A673 (cell line): ENCODE results near the gene CAP2. TPM values are rescaled to one million over a fixed set of nuclear protein-coding genes. Genes with fewer than 3 reads are reported as not detected.

Source experiments
- BruUV-seq: library from RNA; stranded (reverse); fragments of 400-500 nt; replicated peaks from 2 replicates; lab custom pipeline; 2021; lab: Mats Ljungman, UMichigan
- CTCF ChIA-PET: fragments of 300-600 bp; sonication (Branson Sonifier 250); formaldehyde crosslinking; loops from one replicate; lab custom pipeline; 2022; ENCODE audit warnings: antibody characterized with exemption; lab: Charles Lee
- POLR2A ChIA-PET: fragments of 300-600 bp; sonication (Branson Sonifier 250); formaldehyde crosslinking; loops from one replicate; lab custom pipeline; 2022; ENCODE audit warnings: antibody characterized with exemption; ENCODE audit not compliant: low non-redundant PET; lab: Charles Lee
- DNase-seq: peaks from one replicate; pipeline ENCODE4 v3.0.0-alpha.2; 2015; ENCODE audit warnings: low spot score
- H3K27ac ChIP-seq: fragments of 200-600 bp; sonication (generic); 2 replicates; pipeline ENCODE4 v1.5.1; 2016; ENCODE audit warnings: mixed run types, low read depth, mild to moderate bottlenecking, mixed read lengths, antibody characterized with exemption, low read length; ENCODE audit not compliant: poor library complexity, severe bottlenecking
- H3K27me3 ChIP-seq: fragments of 200-600 bp; sonication (generic); replicated peaks from 2 replicates; pipeline ENCODE4 v1.6.1; 2017; ENCODE audit warnings: mixed run types, low read depth, mild to moderate bottlenecking, mixed read lengths, antibody characterized with exemption, low read length; ENCODE audit not compliant: insufficient read depth, poor library complexity
- H3K36me3 ChIP-seq: fragments of 200-600 bp; sonication (generic); 2 replicates; pipeline ENCODE4 v1.6.1; 2016; ENCODE audit warnings: mixed run types, mild to moderate bottlenecking, mixed read lengths, antibody characterized with exemption, low read length; ENCODE audit not compliant: insufficient read depth, poor library complexity, severe bottlenecking
- H3K4me1 ChIP-seq: fragments of 200-600 bp; sonication (generic); 2 replicates; pipeline ENCODE4 v1.6.1; 2017; ENCODE audit warnings: mixed run types, mild to moderate bottlenecking, mixed read lengths, antibody characterized with exemption, low read length; ENCODE audit not compliant: insufficient read depth, poor library complexity, severe bottlenecking
- H3K4me3 ChIP-seq: fragments of 200-600 bp; sonication (generic); 2 replicates; pipeline ENCODE4 v1.5.1; 2016; ENCODE audit warnings: low read depth, mixed run types, mild to moderate bottlenecking, mixed read lengths, low read length; ENCODE audit not compliant: poor library complexity, severe bottlenecking
- H3K9me3 ChIP-seq: fragments of 200-600 bp; sonication (generic); 2 replicates; pipeline ENCODE4 v1.6.1; 2016; ENCODE audit warnings: mixed run types, low read depth, mild to moderate bottlenecking, mixed read lengths, antibody characterized with exemption, low read length; ENCODE audit not compliant: poor library complexity, severe bottlenecking
- EZH2 ChIP-seq: fragments of 200-600 bp; sonication (generic); IDR thresholded peaks from 2 replicates; pipeline ENCODE4 v1.6.1; 2017; ENCODE audit warnings: borderline replicate concordance, low read depth, mild to moderate bottlenecking, mixed read lengths, antibody characterized with exemption, low read length; ENCODE audit not compliant: poor library complexity, severe bottlenecking
- intact Hi-C: fragments of 100-400 bp; cut with micrococcal nuclease; formaldehyde crosslinking; loops from one replicate; pipeline ENCODE4 v1.10.0; 2022; ENCODE audit not compliant: unreplicated experiment
- total RNA-seq: library from RNA; stranded (reverse); gene quantifications from 2 replicates; pipeline ENCODE4 v1.2.3, GENCODE V29; 2021
- TF ChIP-seq, protein P1 (sequence below): fragments of 300-800, 200-600 bp; sonication (generic); conservative IDR thresholded peaks from 2 replicates; pipeline ENCODE4 v1.5.1; 2017; ENCODE audit warnings: low read depth, mild to moderate bottlenecking, antibody characterized with exemption, low read length, moderate library complexity, mixed read lengths

The CAP2 gene
- total RNA-seq, 1 experiment from 2014 or later: 20.8 TPM

GRCh38 chr6:17503051-17503450 is 109.7 kb downstream of the CAP2 start:
- DNase-seq: no peak
- Histone ChIP-seq H3K4me1 (no peaks in the 10 kb centered on the region), H3K36me3 (no peaks in the 10 kb centered on the region), H3K4me3 (no peak overlapping the region), H3K9me3 (no peaks in the 10 kb centered on the region), H3K27me3 (no peaks in the 10 kb centered on the region), H3K27ac (no peak overlapping the region)
- BruUV-seq: no TSS peak
- CTCF ChIA-PET: no interaction called here
- POLR2A ChIA-PET: no interaction called here
- no peak for TF ChIP-seq EZH2
- TF ChIP-seq, protein P1, sequence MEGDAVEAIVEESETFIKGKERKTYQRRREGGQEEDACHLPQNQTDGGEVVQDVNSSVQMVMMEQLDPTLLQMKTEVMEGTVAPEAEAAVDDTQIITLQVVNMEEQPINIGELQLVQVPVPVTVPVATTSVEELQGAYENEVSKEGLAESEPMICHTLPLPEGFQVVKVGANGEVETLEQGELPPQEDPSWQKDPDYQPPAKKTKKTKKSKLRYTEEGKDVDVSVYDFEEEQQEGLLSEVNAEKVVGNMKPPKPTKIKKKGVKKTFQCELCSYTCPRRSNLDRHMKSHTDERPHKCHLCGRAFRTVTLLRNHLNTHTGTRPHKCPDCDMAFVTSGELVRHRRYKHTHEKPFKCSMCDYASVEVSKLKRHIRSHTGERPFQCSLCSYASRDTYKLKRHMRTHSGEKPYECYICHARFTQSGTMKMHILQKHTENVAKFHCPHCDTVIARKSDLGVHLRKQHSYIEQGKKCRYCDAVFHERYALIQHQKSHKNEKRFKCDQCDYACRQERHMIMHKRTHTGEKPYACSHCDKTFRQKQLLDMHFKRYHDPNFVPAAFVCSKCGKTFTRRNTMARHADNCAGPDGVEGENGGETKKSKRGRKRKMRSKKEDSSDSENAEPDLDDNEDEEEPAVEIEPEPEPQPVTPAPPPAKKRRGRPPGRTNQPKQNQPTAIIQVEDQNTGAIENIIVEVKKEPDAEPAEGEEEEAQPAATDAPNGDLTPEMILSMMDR: no peak
- intact Hi-C loops: no loop called here

GRCh38 chr6:17504005-17504404 is 110.6 kb downstream of the CAP2 start:
- ChIA-PET POLR2A (no interaction called here), CTCF (no interaction called here)
- Histone ChIP-seq H3K27ac (no peak overlapping the region), H3K4me1 (no peaks in the 10 kb centered on the region), H3K9me3 (no peaks in the 10 kb centered on the region), H3K4me3 (no peak overlapping the region), H3K27me3 (no peaks in the 10 kb centered on the region), H3K36me3 (no peaks in the 10 kb centered on the region)
- intact Hi-C loops: no loop called here
- DNase-seq: no peak
- no TSS peak for BruUV-seq
- TF ChIP-seq, protein P1: no peak
- TF ChIP-seq EZH2: no peak

DNA sequence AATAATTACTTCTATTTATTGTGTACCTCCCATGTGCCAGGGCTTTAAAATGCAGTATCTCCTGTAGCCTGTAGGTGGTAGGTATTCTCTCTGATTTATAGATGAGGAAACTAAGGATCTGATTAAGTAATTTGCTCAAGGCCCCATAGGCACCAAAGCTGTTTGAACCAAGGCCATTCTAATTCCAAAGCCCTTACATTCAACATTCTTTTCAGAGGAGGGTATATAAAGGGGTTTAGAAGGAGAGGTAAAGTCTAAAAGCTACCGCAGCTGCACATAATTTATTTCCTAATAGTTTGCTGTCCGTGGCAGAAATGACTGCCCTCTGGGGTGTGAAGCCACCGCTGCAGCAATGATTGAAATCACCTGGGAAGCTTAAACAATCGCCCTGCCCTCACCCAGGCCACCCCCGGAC is 111.7 kb downstream of the CAP2 start:
- peak; percentile 28 for DNase-seq
- TF ChIP-seq, protein P1: peak; percentile 47
- TF ChIP-seq EZH2: no peak
- no peaks in the 10 kb centered on the region for H3K36me3 ChIP-seq
- intact Hi-C loops: no loop called here
- no peaks in the 10 kb centered on the region for H3K9me3 ChIP-seq
- no peaks in the 10 kb centered on the region for H3K27me3 ChIP-seq
- no peak overlapping the region for H3K27ac ChIP-seq
- CTCF ChIA-PET: interaction anchor here (0.5 kb wide), 1 partner anchor 25 kb away, joined by 3 read pairs; no protein-coding TSS in a partner anchor
- BruUV-seq: no TSS peak
- H3K4me3 ChIP-seq: no peak overlapping the region
- POLR2A ChIA-PET: no interaction called here
- no peaks in the 10 kb centered on the region for H3K4me1 ChIP-seq
